ENCODE data around the gene ARID5B.

Gene ARID5B

GRCh38 chr10:61904733-61905725 is 3.5 kb downstream of the ARID5B start:
- peak; percentile 37 for DNase-seq

GRCh38 chr10:61905837-61906561 is 4.5 kb downstream of the ARID5B start:
- no peak for DNase-seq

GRCh38 chr10:61906562-61906901 is 5.0 kb downstream of the ARID5B start:
- no peak for DNase-seq

GRCh38 chr10:61907011-61907410 is 5.5 kb downstream of the ARID5B start:
- no peak for DNase-seq

- DNase-seq = no peak
These were observed 6.1 kb downstream of the ARID5B start for GRCh38 chr10:61907587-61907986.

GRCh38 chr10:61910226-61910805 is 8.8 kb downstream of the ARID5B start:
- DNase-seq = no peak

- no peak for DNase-seq
These were observed 9.4 kb downstream of the ARID5B start for GRCh38 chr10:61910894-61911293.

GRCh38 chr10:61911425-61911824 is 9.9 kb downstream of the ARID5B start:
- DNase-seq = no peak

- DNase-seq = no peak
These were observed 11.5 kb downstream of the ARID5B start for GRCh38 chr10:61912981-61913380.

GRCh38 chr10:61918140-61918539 is 16.6 kb downstream of the ARID5B start:
- DNase-seq = no peak

- DNase-seq = no peak
These were observed 17.5 kb downstream of the ARID5B start for GRCh38 chr10:61918989-61919388.

- DNase-seq = no peak
These were observed 18.2 kb downstream of the ARID5B start for GRCh38 chr10:61919646-61920215.

- no peak for DNase-seq
These were observed 19.6 kb downstream of the ARID5B start for GRCh38 chr10:61921143-61921542.

GRCh38 chr10:61923210-61923949 is 21.9 kb downstream of the ARID5B start:
- DNase-seq = no peak

- DNase-seq = no peak
These were observed 22.4 kb downstream of the ARID5B start for GRCh38 chr10:61923950-61924274.

GRCh38 chr10:61929555-61929954 is 28.1 kb downstream of the ARID5B start:
- no peak for DNase-seq

- no peak for DNase-seq
These were observed 30.3 kb downstream of the ARID5B start for GRCh38 chr10:61931620-61932332.

- DNase-seq = no peak
These were observed 32.5 kb downstream of the ARID5B start for GRCh38 chr10:61933859-61934555.

- no peak for DNase-seq
These were observed 33.6 kb downstream of the ARID5B start for GRCh38 chr10:61935077-61935476.

- no peak for DNase-seq
These were observed 35.3 kb downstream of the ARID5B start for GRCh38 chr10:61936770-61937169.

GRCh38 chr10:61937631-61938351 is 36.3 kb downstream of the ARID5B start:
- DNase-seq = no peak

All from femur (tissue), 1 donor.